ENCODE measurements around the gene WASL.
"Not testable (repeated sequence)": the region's sequence is repeated elsewhere in the genome, so short reads cannot be mapped to it uniquely, and the experiment has no call there.

WASL gene

GRCh38 chr7:123768493-123768892, 19.7 kb upstream of the WASL start:
- no peak for DNase-seq

GRCh38 chr7:123763191-123763661, 14.4 kb upstream of the WASL start:
- no peak for DNase-seq

- no peak for DNase-seq
Measured at GRCh38 chr7:123761729-123762128, 12.9 kb upstream of the WASL start.

- DNase-seq, result no peak
Measured at GRCh38 chr7:123757095-123757494, 8.3 kb upstream of the WASL start.

- DNase-seq, result no peak
Measured at GRCh38 chr7:123755338-123755737, 6.5 kb upstream of the WASL start.

GRCh38 chr7:123754271-123754871, 5.6 kb upstream of the WASL start:
- no peak for DNase-seq

- no peak for DNase-seq
Measured at GRCh38 chr7:123752534-123752933, 3.7 kb upstream of the WASL start.

- DNase-seq, result no peak
Measured at GRCh38 chr7:123751821-123752220, 3.0 kb upstream of the WASL start.

GRCh38 chr7:123750389-123751230, 1.8 kb upstream of the WASL start:
- no peak for DNase-seq

- DNase-seq, result peak; percentile 37
Measured at GRCh38 chr7:123749537-123749857, 694 bp upstream of the WASL start.

GRCh38 chr7:123748171-123748733, 551 bp downstream of the WASL start:
- no peak for DNase-seq

- DNase-seq, result peak; percentile 62
Measured at GRCh38 chr7:123747620-123748141, 1.1 kb downstream of the WASL start.

- DNase-seq, result no peak
Measured at GRCh38 chr7:123746931-123747488, 1.8 kb downstream of the WASL start.

- DNase-seq, result no peak
Measured at GRCh38 chr7:123746055-123746454, 2.7 kb downstream of the WASL start.

GRCh38 chr7:123745437-123745836, 3.4 kb downstream of the WASL start:
- no peak for DNase-seq

- DNase-seq, result no peak
Measured at GRCh38 chr7:123744416-123744815, 4.4 kb downstream of the WASL start.

GRCh38 chr7:123741940-123742339, 6.9 kb downstream of the WASL start:
- DNase-seq, result no peak

GRCh38 chr7:123738808-123739207, 10.0 kb downstream of the WASL start:
- no peak for DNase-seq

- DNase-seq, result no peak
Measured at GRCh38 chr7:123738356-123738755, 10.4 kb downstream of the WASL start.

GRCh38 chr7:123737168-123737674, 11.6 kb downstream of the WASL start:
- DNase-seq, result not testable (repeated sequence)

GRCh38 chr7:123735539-123735938, 13.3 kb downstream of the WASL start:
- no peak for DNase-seq

- DNase-seq, result no peak
Measured at GRCh38 chr7:123734498-123734897, 14.3 kb downstream of the WASL start.

GRCh38 chr7:123732413-123733091, 16.3 kb downstream of the WASL start:
- DNase-seq, result no peak
